ENCODE measurements around the gene PRICKLE2. TPM values are rescaled to one million over a fixed set of nuclear protein-coding genes. Genes with fewer than 3 reads are reported as not detected.

PRICKLE2 gene
- total RNA-seq, 2 experiments from 2014 or later = not detected

DNA sequence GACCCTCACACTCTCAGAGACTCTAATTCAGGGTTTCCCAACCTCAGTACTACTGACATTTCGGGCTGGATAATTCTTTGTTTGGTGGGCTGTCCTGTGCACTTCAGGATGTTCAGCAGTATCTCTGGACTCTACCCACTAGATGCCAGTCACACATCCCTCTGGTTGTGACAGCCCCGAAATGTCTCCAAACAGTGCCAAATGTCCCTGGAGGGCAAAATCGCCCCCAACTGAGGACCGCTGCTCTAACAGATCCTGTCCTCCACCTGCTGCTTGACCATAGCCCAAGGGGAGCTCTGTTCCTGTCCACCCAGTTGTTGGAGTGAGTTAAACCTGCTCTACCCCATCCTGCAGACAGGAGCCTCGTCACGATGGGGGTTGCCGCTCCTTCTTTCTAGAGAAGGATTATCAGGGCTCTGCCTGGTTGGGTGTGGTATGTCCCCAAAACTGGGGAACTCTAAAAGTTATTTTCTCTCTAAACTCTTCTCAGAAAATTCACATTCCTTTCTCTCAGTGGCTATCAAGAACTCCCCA is 116.4 kb downstream of the PRICKLE2 start:
- ChIA-PET CTCF (no interaction called here), POLR2A (no interaction called here)
- ATAC-seq (no peak), DNase-seq (no peak)
- H3K27me3 Mint-ChIP-seq = peaks cover 9% of the 10 kb centered on the region
- no peaks in the 10 kb centered on the region for H3K4me1 Mint-ChIP-seq
- H3K4me3 Mint-ChIP-seq = no peak overlapping the region
- H3K27ac Mint-ChIP-seq = no peak overlapping the region
- H3K9me3 Mint-ChIP-seq (ENCODE audit: low read depth) = peaks cover 1% of the 10 kb centered on the region
- H3K36me3 Mint-ChIP-seq (ENCODE audit: low read depth) = no peaks in the 10 kb centered on the region
- intact Hi-C loops (cut with DNase I, micrococcal nuclease) = no loop called here

GRCh38 chr3:64108231-64108630 is 117.0 kb downstream of the PRICKLE2 start:
- H3K36me3 Mint-ChIP-seq (ENCODE audit: low read depth) = no peaks in the 10 kb centered on the region

GRCh38 chr3:64107190-64107589 is 118.1 kb downstream of the PRICKLE2 start:
- Mint-ChIP-seq H3K27ac (no peak overlapping the region), H3K9me3 (ENCODE audit: low read depth) (no peaks in the 10 kb centered on the region), H3K36me3 (ENCODE audit: low read depth) (no peaks in the 10 kb centered on the region), H3K4me3 (no peak overlapping the region), H3K4me1 (no peaks in the 10 kb centered on the region), H3K27me3 (peaks cover 6% of the 10 kb centered on the region)
- DNase-seq (no peak), ATAC-seq (no peak)
- CTCF ChIA-PET = no interaction called here
- POLR2A ChIA-PET = no interaction called here
- intact Hi-C loops (cut with DNase I, micrococcal nuclease) = no loop called here

More at GRCh38 chr3:64108231-64108630, 117.0 kb downstream of the PRICKLE2 start:
- no peaks in the 10 kb centered on the region for H3K4me1 Mint-ChIP-seq
- intact Hi-C loops (cut with DNase I, micrococcal nuclease) = no loop called here
- ChIA-PET CTCF (no interaction called here), POLR2A (no interaction called here)
- DNase-seq = no peak
- H3K4me3 Mint-ChIP-seq = no peak overlapping the region
- H3K27ac Mint-ChIP-seq = no peak overlapping the region
- ATAC-seq = no peak
- H3K27me3 Mint-ChIP-seq = peaks cover 9% of the 10 kb centered on the region
- no peaks in the 10 kb centered on the region for H3K9me3 Mint-ChIP-seq (ENCODE audit: low read depth)

DNA sequence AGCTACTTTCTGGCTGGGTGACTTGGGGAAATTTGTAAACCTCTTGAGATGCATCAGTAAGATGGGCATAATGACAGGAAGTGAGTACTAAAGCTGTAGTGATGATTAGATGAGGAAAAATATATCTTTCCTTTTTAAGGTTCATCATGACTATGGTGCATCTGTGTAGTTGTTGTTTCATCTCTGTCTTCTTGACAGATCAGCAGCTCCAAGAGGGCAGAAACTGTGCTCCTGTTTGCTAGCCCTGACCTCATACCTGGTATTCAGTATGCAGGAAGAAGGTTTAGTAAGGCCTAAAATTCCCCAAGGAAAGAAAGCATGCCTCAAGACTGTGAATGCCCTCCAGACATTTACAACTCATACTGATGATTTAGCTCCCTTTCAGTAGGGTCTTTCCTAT is 119.5 kb downstream of the PRICKLE2 start:
- no peaks in the 10 kb centered on the region for H3K9me3 Mint-ChIP-seq (ENCODE audit: low read depth)
- H3K4me3 Mint-ChIP-seq = no peak overlapping the region
- intact Hi-C loops (cut with DNase I, micrococcal nuclease) = no loop called here
- peaks cover 6% of the 10 kb centered on the region for H3K27me3 Mint-ChIP-seq
- CTCF ChIA-PET = interaction anchor here (1.1 kb wide), 1 partner anchor 10 kb away, joined by 3 read pairs; no protein-coding TSS in a partner anchor
- H3K27ac Mint-ChIP-seq = no peak overlapping the region
- ATAC-seq (no peak), DNase-seq (no peak)
- H3K36me3 Mint-ChIP-seq (ENCODE audit: low read depth) = no peaks in the 10 kb centered on the region
- POLR2A ChIA-PET = no interaction called here
- no peaks in the 10 kb centered on the region for H3K4me1 Mint-ChIP-seq

DNA sequence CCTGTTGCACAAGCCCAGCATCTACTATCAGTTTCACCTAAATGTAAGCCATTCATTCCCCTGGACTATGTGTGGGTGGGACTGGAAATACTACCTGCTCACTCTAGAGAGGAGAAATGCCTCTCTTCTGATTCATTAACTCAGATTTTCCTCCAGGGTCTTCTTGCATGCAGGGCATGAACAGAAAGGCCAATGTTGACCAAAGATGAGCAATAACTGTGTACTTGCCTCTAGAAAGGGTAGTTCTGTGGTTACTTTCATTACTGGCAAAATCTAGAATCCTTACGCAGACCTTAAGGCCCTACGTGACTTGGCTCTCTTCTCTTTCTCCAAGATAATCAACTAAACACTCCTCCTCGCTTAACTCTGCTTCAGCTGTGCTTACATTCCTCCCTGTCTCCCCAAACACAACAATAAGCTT is 120.6 kb downstream of the PRICKLE2 start:
- DNase-seq (no peak), ATAC-seq (no peak)
- Mint-ChIP-seq H3K27ac (no peak overlapping the region), H3K4me3 (no peak overlapping the region), H3K9me3 (ENCODE audit: low read depth) (no peaks in the 10 kb centered on the region), H3K4me1 (no peaks in the 10 kb centered on the region), H3K27me3 (peaks cover 6% of the 10 kb centered on the region), H3K36me3 (ENCODE audit: low read depth) (no peaks in the 10 kb centered on the region)
- intact Hi-C loops (cut with DNase I, micrococcal nuclease) = no loop called here
- CTCF ChIA-PET = interaction anchor here (1.1 kb wide), 1 partner anchor 9 kb away, joined by 3 read pairs; no protein-coding TSS in a partner anchor
- POLR2A ChIA-PET = no interaction called here

GRCh38 chr3:64104006-64104405 is 121.3 kb downstream of the PRICKLE2 start:
- H3K4me1 Mint-ChIP-seq = no peaks in the 10 kb centered on the region
- ChIA-PET CTCF (no interaction called here), POLR2A (no interaction called here)
- peaks cover 6% of the 10 kb centered on the region for H3K27me3 Mint-ChIP-seq
- ATAC-seq (no peak), DNase-seq (no peak)
- H3K4me3 Mint-ChIP-seq = no peak overlapping the region
- H3K9me3 Mint-ChIP-seq (ENCODE audit: low read depth) = no peaks in the 10 kb centered on the region
- H3K27ac Mint-ChIP-seq = no peak overlapping the region
- intact Hi-C loops (cut with DNase I, micrococcal nuclease) = no loop called here
- H3K36me3 Mint-ChIP-seq (ENCODE audit: low read depth) = no peaks in the 10 kb centered on the region

- Mint-ChIP-seq H3K27me3 (peaks cover 11% of the 10 kb centered on the region), H3K9me3 (ENCODE audit: low read depth) (no peaks in the 10 kb centered on the region), H3K27ac (no peak overlapping the region), H3K4me1 (no peaks in the 10 kb centered on the region), H3K4me3 (no peak overlapping the region), H3K36me3 (ENCODE audit: low read depth) (no peaks in the 10 kb centered on the region)
- POLR2A ChIA-PET = no interaction called here
- CTCF ChIA-PET = no interaction called here
- DNase-seq (no peak), ATAC-seq (no peak)
- intact Hi-C loops (cut with DNase I, micrococcal nuclease) = no loop called here
These were observed 122.1 kb downstream of the PRICKLE2 start for GRCh38 chr3:64103131-64103530.

GRCh38 chr3:64102147-64102546 is 123.1 kb downstream of the PRICKLE2 start:
- Mint-ChIP-seq H3K27ac (no peak overlapping the region), H3K27me3 (peaks cover 15% of the 10 kb centered on the region), H3K9me3 (ENCODE audit: low read depth) (no peaks in the 10 kb centered on the region), H3K36me3 (ENCODE audit: low read depth) (no peaks in the 10 kb centered on the region), H3K4me1 (no peaks in the 10 kb centered on the region), H3K4me3 (no peak overlapping the region)
- POLR2A ChIA-PET = no interaction called here
- CTCF ChIA-PET = no interaction called here
- ATAC-seq = no peak
- intact Hi-C loops (cut with DNase I, micrococcal nuclease) = no loop called here
- no peak for DNase-seq

GRCh38 chr3:64099316-64099715 is 126.0 kb downstream of the PRICKLE2 start:
- Mint-ChIP-seq H3K4me1 (no peaks in the 10 kb centered on the region), H3K27me3 (peaks cover 15% of the 10 kb centered on the region), H3K27ac (no peak overlapping the region), H3K36me3 (ENCODE audit: low read depth) (no peaks in the 10 kb centered on the region), H3K9me3 (ENCODE audit: low read depth) (no peaks in the 10 kb centered on the region), H3K4me3 (no peak overlapping the region)
- DNase-seq (no peak), ATAC-seq (no peak)
- ChIA-PET CTCF (no interaction called here), POLR2A (no interaction called here)
- intact Hi-C loops (cut with DNase I, micrococcal nuclease) = no loop called here

- Mint-ChIP-seq H3K9me3 (ENCODE audit: low read depth) (no peaks in the 10 kb centered on the region), H3K27me3 (peaks cover 12% of the 10 kb centered on the region), H3K4me1 (no peaks in the 10 kb centered on the region), H3K27ac (no peak overlapping the region), H3K4me3 (no peak overlapping the region), H3K36me3 (ENCODE audit: low read depth) (no peaks in the 10 kb centered on the region)
- no peak for ATAC-seq
- no peak for DNase-seq
- ChIA-PET CTCF (no interaction called here), POLR2A (no interaction called here)
- intact Hi-C loops (cut with DNase I, micrococcal nuclease) = no loop called here
These were observed 126.6 kb downstream of the PRICKLE2 start for GRCh38 chr3:64098670-64099069.

- Mint-ChIP-seq H3K27ac (no peak overlapping the region), H3K27me3 (peaks cover 12% of the 10 kb centered on the region), H3K4me3 (no peak overlapping the region), H3K9me3 (ENCODE audit: low read depth) (no peaks in the 10 kb centered on the region), H3K4me1 (no peaks in the 10 kb centered on the region), H3K36me3 (ENCODE audit: low read depth) (no peaks in the 10 kb centered on the region)
- CTCF ChIA-PET = interaction anchor here (0.6 kb wide), 1 partner anchor 185 kb away, joined by 3 read pairs; no protein-coding TSS in a partner anchor
- POLR2A ChIA-PET = no interaction called here
- DNase-seq (no peak), ATAC-seq (no peak)
- intact Hi-C loops (cut with DNase I, micrococcal nuclease) = no loop called here
These were observed 127.3 kb downstream of the PRICKLE2 start for GRCh38 chr3:64097920-64098319.

DNA sequence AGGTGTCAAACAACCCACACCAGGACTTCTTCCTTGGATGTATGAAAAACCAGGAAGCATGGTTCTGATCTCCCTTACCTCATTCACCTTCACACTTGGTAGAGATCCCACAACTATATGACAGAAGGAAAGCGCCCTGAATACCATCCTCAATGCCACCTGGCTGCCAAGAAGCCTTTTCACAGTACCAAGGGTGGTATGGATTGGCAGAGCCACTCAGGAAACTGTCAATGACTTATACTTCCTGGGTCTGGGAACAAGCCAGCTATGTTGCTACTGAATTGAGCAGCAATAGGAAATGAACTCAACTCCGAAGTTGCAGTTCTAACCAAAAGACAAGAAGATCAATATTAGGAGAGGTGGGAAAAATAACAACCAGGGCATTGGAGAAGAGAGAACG is 129.5 kb downstream of the PRICKLE2 start:
- Mint-ChIP-seq H3K9me3 (ENCODE audit: low read depth) (no peaks in the 10 kb centered on the region), H3K4me1 (no peaks in the 10 kb centered on the region), H3K4me3 (no peak overlapping the region), H3K27me3 (peaks cover 10% of the 10 kb centered on the region), H3K27ac (no peak overlapping the region), H3K36me3 (ENCODE audit: low read depth) (no peaks in the 10 kb centered on the region)
- intact Hi-C loops (cut with DNase I, micrococcal nuclease) = no loop called here
- ATAC-seq (no peak), DNase-seq (no peak)
- POLR2A ChIA-PET = no interaction called here
- CTCF ChIA-PET = interaction anchor here (0.7 kb wide), 1 partner anchor 9 kb away, joined by 3 read pairs; no protein-coding TSS in a partner anchor

GRCh38 chr3:64094713-64095079 is 130.6 kb downstream of the PRICKLE2 start:
- no peak for ATAC-seq
- H3K27ac Mint-ChIP-seq = no peak overlapping the region

More at GRCh38 chr3:64094713-64095079, 130.6 kb downstream of the PRICKLE2 start:
- POLR2A ChIA-PET = interaction anchor here (0.6 kb wide), 1 partner anchor 303 kb away, joined by 3 read pairs; no protein-coding TSS in a partner anchor
- Mint-ChIP-seq H3K36me3 (ENCODE audit: low read depth) (no peaks in the 10 kb centered on the region), H3K9me3 (ENCODE audit: low read depth) (no peaks in the 10 kb centered on the region), H3K4me3 (no peak overlapping the region), H3K27me3 (peaks cover 10% of the 10 kb centered on the region), H3K4me1 (no peaks in the 10 kb centered on the region)
- DNase-seq = no peak
- CTCF ChIA-PET = no interaction called here
- intact Hi-C loops (cut with DNase I, micrococcal nuclease) = no loop called here
